HEK293 (cell line): Measurements from ENCODE around the gene PTPN5.

Experiments
- BCL11A ChIP-seq: fragments of 450-650 bp; formaldehyde crosslinking; IDR thresholded peaks from 2 replicates; pipeline ENCODE4 v1.5.1; 2016; ENCODE audit warnings: low read depth, missing biosample characterization, missing genetic modification characterization
- CTCF ChIP-seq: fragments of 450-650 bp; formaldehyde crosslinking; IDR thresholded peaks from 2 replicates; pipeline ENCODE4 v1.5.1; 2016; ENCODE audit warnings: missing biosample characterization, missing genetic modification characterization

GRCh38 chr11:18748766-18749365 is 42.7 kb downstream of the PTPN5 start:
- TF ChIP-seq CTCF: no peak
- no peak for TF ChIP-seq BCL11A (tag by site-specific recombination)
